GM12891 (cell line): ENCODE data around the gene KIF25.

Experiments
- POLR2A ChIP-seq: IDR thresholded peaks from 2 replicates; pipeline ENCODE4 v1.6.1; 2011; ENCODE audit warnings: low read depth, low read length, control low read depth
- POLR2AphosphoS5 ChIP-seq: IDR thresholded peaks from 2 replicates; pipeline ENCODE4 v1.6.1; 2011; ENCODE audit warnings: low read depth, low read length, control low read depth
- SPI1 ChIP-seq: IDR thresholded peaks from 2 replicates; pipeline ENCODE4 v1.6.1; 2011; ENCODE audit warnings: low read depth, low read length, control low read depth

GRCh38 chr6:168004023-168004422, 6.6 kb downstream of the KIF25 start:
- TF ChIP-seq SPI1 = no peak
- no peak for TF ChIP-seq POLR2AphosphoS5
- TF ChIP-seq POLR2A = no peak
